Measurements from ENCODE around the gene CYP17A1. TPM values are rescaled to one million over a fixed set of nuclear protein-coding genes. Genes with fewer than 3 reads are reported as not detected.

The CYP17A1 gene
- polyA plus RNA-seq, 6 donors from 2014 or later = not detected

DNA sequence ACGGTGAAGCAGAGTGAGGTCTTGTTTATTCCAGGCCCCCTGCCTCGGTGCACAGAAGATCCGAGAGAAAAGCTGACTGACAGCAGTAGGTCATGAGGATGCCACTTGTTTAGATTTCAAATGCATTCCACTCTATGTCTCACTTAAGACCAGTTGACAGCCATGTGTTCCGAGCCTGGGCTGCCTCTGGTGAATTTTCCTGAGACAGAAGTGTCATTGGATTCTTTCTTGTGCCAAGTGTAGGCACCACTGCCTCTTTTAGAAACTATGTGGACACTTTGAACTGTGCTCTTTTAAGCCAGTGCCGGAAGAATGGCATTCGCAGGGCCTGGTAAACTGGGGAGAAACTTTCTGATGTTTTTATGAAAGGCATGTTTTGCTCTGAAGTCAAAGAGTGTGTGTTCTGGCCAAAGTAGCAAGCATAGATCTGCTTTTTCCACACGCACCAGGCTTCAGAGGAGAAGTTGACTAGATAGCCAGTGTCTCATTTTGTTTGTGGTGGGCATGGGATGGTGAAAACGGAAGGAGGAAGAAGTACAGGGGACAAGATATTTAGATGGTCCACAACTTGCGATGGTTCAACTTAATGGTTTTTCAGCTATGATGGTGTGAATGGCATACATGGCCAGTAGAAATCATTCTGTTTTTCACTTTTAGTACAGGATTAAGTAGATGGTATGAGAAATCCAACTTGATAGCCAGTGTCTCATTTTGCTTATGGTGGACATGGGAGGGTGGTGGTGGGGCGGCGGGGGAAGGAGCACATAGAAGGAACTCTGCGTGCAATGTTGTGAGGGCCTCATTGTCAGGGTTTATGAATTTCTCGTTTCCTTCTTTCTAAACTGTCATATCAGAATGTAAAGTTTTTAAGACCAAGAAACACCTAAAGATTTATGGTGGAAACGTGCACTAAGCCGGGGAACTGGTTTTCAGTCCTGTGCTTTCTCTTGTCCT lies 41.5 kb downstream of the CYP17A1 start:
- H3K27me3 Mint-ChIP-seq = no peaks in the 10 kb centered on the region
- H3K4me1 Mint-ChIP-seq = peaks cover 33 to 56% (median 48%) of the 10 kb centered on the region in 3 donors
- no peaks in the 10 kb centered on the region for H3K9me3 Mint-ChIP-seq
- H3K4me3 Mint-ChIP-seq = peak overlapping the region; percentile 28 to 91 (median 74)
- peak overlapping the region; percentile 77 to 97 (median 94) for H3K27ac Mint-ChIP-seq
- DNase-seq = no peak
- ATAC-seq (ENCODE audit: low read depth in 2 of 2) = peak; percentile 57 to 63
- no peaks in the 10 kb centered on the region for H3K36me3 Mint-ChIP-seq

DNA sequence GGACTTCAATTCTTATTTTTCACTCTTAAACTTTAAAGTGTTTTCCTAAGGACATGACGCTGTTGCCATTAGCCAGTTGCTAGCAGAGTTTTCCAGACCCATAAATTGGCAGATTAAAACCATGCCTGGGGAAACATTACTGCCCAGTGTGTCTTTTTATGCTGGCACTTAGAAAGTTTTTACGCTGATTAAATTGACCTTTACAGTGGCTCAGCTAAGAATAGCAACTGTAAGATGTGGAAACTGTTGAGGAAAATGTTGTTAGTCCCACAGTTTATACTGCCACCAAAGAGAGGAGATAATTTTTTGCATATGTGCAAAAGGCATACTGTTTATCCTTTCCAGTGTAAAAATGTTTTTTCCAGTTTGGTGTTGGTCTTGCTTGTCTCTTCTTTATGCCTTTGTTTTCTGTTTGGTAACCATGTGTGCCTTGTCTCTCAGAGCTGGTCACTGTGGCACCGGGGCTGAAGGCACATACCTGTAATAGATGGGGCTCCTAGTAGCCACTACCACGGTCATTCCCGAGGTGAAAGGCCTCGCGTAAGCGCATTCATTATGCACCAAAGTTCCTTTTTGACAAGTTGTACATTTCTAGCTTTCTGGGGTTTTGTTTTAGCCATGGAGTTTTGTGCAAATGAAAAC lies 45.3 kb downstream of the CYP17A1 start:
- Mint-ChIP-seq H3K27ac (no peak overlapping the region), H3K27me3 (no peaks in the 10 kb centered on the region), H3K4me3 (no peak overlapping the region), H3K4me1 (peaks cover 45 to 51% (median 50%) of the 10 kb centered on the region in 3 donors), H3K9me3 (peaks cover 4 to 11% (median 8%) of the 10 kb centered on the region in 7 donors), H3K36me3 (peaks cover 4 to 16% of the 10 kb centered on the region in 2 donors)
- DNase-seq = no peak
- ATAC-seq (ENCODE audit: low read depth in 2 of 2) = no peak

DNA sequence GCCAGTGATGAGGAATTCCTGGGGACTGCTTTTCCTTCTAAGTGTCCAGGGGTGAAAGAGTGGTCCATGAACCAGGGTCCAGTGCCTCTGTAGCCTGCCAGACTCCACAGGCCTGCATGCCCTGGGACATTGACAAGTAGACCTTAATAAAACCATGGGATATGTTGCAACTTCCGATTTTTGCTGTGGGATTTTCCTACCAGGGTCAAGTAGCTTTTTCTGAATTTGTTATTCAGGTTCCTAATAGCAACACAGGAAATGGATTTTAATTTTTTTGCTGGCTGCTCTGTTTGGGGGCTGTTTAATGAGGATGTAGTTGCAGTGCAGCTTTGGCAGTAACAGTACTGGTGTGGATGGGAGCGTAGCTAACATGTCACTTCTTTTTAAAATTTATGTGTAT lies 51.4 kb downstream of the CYP17A1 start:
- H3K36me3 Mint-ChIP-seq = peaks cover 4 to 16% of the 10 kb centered on the region in 2 donors
- DNase-seq (no peak), ATAC-seq (ENCODE audit: low read depth in 2 of 2) (no peak)
- H3K9me3 Mint-ChIP-seq = peaks cover 4 to 11% (median 8%) of the 10 kb centered on the region in 7 donors
- peak overlapping the region in 1 of 8 donors; percentile 21 for H3K4me3 Mint-ChIP-seq
- peak overlapping the region in 3 of 6 donors; percentile 5 to 66 (median 41) for H3K27ac Mint-ChIP-seq
- H3K27me3 Mint-ChIP-seq = no peaks in the 10 kb centered on the region
- H3K4me1 Mint-ChIP-seq = peaks cover 37 to 58% (median 55%) of the 10 kb centered on the region in 3 donors

DNA sequence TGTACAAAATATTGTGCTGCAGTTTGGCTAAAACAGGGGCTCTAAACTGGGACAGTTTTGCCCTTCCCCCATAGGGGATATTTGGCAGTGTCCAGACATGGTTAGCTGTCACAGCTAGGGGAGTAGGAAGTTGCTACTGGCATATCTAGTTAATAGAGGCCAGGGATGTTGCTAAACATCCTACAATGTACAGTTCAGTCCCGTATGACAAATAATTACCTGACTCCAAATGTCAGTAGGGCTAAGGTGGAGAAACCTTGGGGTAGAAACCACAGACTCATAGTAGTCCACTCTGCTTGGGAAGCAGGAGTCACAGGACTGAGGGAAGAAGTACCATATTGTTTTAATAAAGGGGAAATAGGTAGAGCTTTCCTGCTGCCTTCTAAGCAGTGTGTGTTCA lies 53.6 kb downstream of the CYP17A1 start:
- ATAC-seq (ENCODE audit: low read depth in 2 of 2) (no peak), DNase-seq (no peak)
- H3K9me3 Mint-ChIP-seq = no peaks in the 10 kb centered on the region
- H3K4me3 Mint-ChIP-seq = no peak overlapping the region
- no peaks in the 10 kb centered on the region for H3K27me3 Mint-ChIP-seq
- peak overlapping the region in 1 of 6 donors; percentile 12 for H3K27ac Mint-ChIP-seq
- H3K36me3 Mint-ChIP-seq = peaks cover 0 to 7% of the 10 kb centered on the region in 2 donors
- H3K4me1 Mint-ChIP-seq = peaks cover 38 to 63% (median 63%) of the 10 kb centered on the region in 3 donors

DNA sequence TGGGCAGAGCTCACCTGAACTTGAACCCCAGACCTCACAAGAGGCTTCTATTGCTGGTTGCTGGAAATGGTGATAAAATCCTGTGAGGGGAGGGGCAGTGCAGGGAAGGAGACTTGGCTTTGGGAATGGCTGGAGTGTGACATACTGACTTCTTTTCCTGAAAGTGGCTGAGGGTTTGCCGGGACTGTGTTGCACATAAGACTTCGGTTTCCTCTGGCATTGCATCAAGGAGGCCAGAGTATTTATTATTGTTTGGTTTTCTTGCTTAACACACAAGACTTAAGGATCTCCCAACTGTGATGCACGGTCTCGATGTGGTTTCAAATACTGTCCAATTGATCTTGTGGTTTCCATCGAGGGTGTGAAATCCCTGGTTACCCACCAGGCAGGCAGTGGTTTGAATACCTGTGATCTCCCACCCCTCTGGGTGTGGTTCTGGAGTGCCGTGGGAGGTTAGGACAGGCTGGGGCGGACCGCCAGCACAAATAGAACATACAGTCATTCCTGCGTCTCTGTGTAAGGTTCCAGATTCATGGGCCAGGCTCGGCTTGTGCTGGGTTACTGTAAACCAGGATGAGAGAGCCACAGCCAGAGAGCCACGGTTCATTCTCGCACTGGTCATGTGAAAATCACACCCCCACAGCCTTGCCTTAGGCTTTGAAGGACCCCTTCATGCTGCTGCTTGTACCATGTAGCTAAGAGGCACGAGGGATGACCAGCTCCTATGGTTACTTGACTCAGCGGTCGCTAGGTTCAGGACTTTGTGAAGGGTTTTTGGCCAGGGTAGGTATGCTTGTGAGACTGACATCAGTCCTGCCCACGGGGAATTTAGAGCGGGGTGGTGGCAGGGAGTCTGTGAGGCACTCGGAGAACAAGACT lies 54.3 kb downstream of the CYP17A1 start:
- no peaks in the 10 kb centered on the region for H3K9me3 Mint-ChIP-seq
- peaks cover 43 to 70% (median 69%) of the 10 kb centered on the region in 3 donors for H3K4me1 Mint-ChIP-seq
- no peak for ATAC-seq (ENCODE audit: low read depth in 2 of 2)
- H3K4me3 Mint-ChIP-seq = no peak overlapping the region
- peaks cover 0 to 7% of the 10 kb centered on the region in 2 donors for H3K36me3 Mint-ChIP-seq
- no peak for DNase-seq
- no peak overlapping the region for H3K27ac Mint-ChIP-seq
- no peaks in the 10 kb centered on the region for H3K27me3 Mint-ChIP-seq

DNA sequence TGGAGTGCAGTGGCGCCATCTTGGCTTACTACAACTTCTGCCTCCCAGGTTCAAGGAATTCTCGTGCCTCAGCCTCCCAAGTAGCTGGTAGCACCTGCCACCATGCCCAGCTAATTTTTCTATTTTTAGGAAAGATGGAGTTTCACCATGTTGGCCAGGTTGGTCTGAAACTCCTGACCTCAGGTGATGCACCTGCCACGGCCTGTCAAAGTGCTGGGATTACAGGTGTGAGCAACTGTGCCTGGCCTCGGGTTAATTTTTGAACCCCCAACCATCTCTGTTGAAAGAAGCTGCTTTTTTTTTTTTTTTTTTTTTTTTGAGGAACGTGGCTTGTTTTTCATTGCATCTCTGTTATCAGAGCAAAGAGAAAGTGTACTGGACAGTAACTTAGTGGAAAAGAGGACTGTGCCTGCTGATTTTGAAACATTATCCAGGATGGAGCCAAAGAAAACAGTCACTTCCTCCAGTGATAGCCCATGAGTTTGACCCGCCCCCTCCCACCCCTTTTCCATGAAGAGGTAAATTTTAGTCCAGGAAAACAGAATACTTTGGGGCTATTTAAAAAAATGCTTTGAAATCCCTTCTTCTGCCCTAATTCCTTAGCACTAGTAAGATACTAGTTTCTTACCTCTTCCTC lies 55.2 kb downstream of the CYP17A1 start:
- Mint-ChIP-seq H3K4me3 (no peak overlapping the region), H3K9me3 (no peaks in the 10 kb centered on the region), H3K36me3 (peaks cover 0 to 7% of the 10 kb centered on the region in 2 donors), H3K27ac (no peak overlapping the region), H3K27me3 (no peaks in the 10 kb centered on the region), H3K4me1 (peaks cover 39 to 66% (median 63%) of the 10 kb centered on the region in 3 donors)
- DNase-seq (no peak), ATAC-seq (ENCODE audit: low read depth in 2 of 2) (no peak)

DNA sequence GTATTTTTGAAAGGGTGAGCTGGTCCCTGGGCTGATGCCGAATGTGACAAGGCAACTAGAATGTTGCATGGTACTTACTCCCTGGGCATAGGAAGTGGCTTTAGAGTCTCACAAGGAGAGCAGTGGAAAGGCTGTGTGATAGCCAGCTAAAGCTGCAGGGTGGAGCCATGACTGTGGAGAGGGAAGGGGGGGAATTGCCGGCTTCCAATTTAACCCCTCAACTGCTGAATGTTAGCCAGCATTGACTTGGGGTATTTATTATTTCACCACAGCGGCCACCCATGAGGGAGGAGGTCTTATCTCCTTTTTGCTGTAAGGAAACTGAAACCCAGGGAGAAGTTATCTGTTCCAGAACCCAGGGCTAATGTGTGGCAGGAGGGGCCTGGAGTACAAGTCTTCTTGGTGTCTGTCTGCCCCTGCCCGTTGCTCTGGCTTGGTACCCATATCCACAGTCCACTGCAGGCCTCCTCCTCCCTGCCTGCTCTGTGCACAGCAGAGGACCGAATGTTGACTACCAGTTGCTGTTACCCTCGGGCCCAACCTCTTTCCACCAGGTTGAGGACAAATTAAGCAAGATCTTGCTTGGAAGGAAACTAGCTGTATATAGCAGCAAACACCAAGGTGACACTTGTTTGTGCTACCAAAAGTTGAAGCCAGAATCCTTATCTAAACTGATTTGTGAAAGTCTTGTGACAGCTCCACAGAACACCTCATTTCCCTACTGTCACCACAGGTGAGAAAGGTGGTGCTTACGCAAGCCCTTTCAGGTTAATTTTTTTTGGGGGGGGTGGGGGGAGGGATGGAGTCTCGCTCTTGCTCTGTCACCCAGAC lies 55.9 kb downstream of the CYP17A1 start:
- Mint-ChIP-seq H3K4me1 (peaks cover 41 to 63% (median 59%) of the 10 kb centered on the region in 3 donors), H3K9me3 (no peaks in the 10 kb centered on the region), H3K27ac (no peak overlapping the region), H3K4me3 (peak overlapping the region in 1 of 8 donors; percentile 15), H3K36me3 (peaks cover 0 to 7% of the 10 kb centered on the region in 2 donors), H3K27me3 (no peaks in the 10 kb centered on the region)
- ATAC-seq (ENCODE audit: low read depth in 2 of 2) (no peak), DNase-seq (no peak)

Other genes starting within 250 kb of the CYP17A1 start
- 10 to 100 TPM; 27.1 to 45.8 (median 30.2) TPM for gene TRIM8, start 192.9 kb downstream of the CYP17A1 start, polyA plus RNA-seq (ENCODE audit: low read depth in 6 of 6)
- 1 to 10 TPM in 5 of 6 donors, under 1 TPM in 1; 0.52 to 1.9 (median 1.6) TPM for gene ARL3, start 123.0 kb downstream of the CYP17A1 start, polyA plus RNA-seq (ENCODE audit: low read depth in 6 of 6)
- 10 to 100 TPM in 2 of 6 donors, 1 to 10 TPM in 4; 2.6 to 14.1 (median 8.3) TPM for gene SFXN2, start 122.8 kb downstream of the CYP17A1 start, polyA plus RNA-seq (ENCODE audit: low read depth in 6 of 6)
- 10 to 100 TPM; 26.0 to 34.2 (median 29.7) TPM for gene WBP1L, start 93.5 kb downstream of the CYP17A1 start, polyA plus RNA-seq (ENCODE audit: low read depth in 6 of 6)
- 10 to 100 TPM; 42.5 to 67.3 (median 57.0) TPM for gene BORCS7, start 16.8 kb upstream of the CYP17A1 start, polyA plus RNA-seq (ENCODE audit: low read depth in 6 of 6)
- gene AS3MT, start 32.1 kb upstream of the CYP17A1 start, polyA plus RNA-seq (ENCODE audit: low read depth in 6 of 6) = not detected
- 1 to 10 TPM; 4.4 to 7.5 (median 6.0) TPM for gene CNNM2, start 80.9 kb upstream of the CYP17A1 start, polyA plus RNA-seq (ENCODE audit: low read depth in 6 of 6)

Measured in naive B cell (primary cell).